GM12878 (cell line): ENCODE data around the gene ANKRD34A. TPM values are rescaled to one million over a fixed set of nuclear protein-coding genes. Genes with fewer than 3 reads are reported as not detected.
A peak's percentile ranks its signal among the peaks of the same experiment; 100 is the strongest.

Experiments used
- E2F4 ChIP-seq: IDR thresholded peaks from 2 replicates; pipeline ENCODE4 v1.6.1; 2012; ENCODE audit warnings: low read depth, low read length, improper control_type of control experiment
- HDAC2 ChIP-seq: fragments of 200-600 bp; sonication (generic); IDR thresholded peaks from 2 replicates; pipeline ENCODE4 v1.6.1; 2017
- NFYB ChIP-seq: IDR thresholded peaks from 2 replicates; pipeline ENCODE4 v1.6.1; 2011; ENCODE audit warnings: low read depth, mild to moderate bottlenecking, low read length, improper control_type of control experiment, moderate library complexity; ENCODE audit not compliant: insufficient read depth
- NKRF ChIP-seq: fragments of 450-650 bp; conservative IDR thresholded peaks from 2 replicates; pipeline ENCODE4 v1.6.1; 2017; ENCODE audit warnings: mild to moderate bottlenecking, moderate library complexity
- POLR2A ChIP-seq: IDR thresholded peaks from 2 replicates; pipeline ENCODE4 v1.6.1; 2011; ENCODE audit warnings: low read depth, mild to moderate bottlenecking, low read length
- SREBF2 ChIP-seq: IDR thresholded peaks from 2 replicates; pipeline ENCODE4 v1.6.1; 2012; ENCODE audit warnings: mild to moderate bottlenecking, low read length
- SRF ChIP-seq, 2 experiments: IDR thresholded peaks; 2 replicates each; pipeline ENCODE4 v1.6.1; 2011; ENCODE audit warnings: low read depth in 2 of 2, low read length in 2 of 2, mild to moderate bottlenecking in 1 of 2, moderate library complexity in 1 of 2
- TCF7 ChIP-seq: IDR thresholded peaks from 2 replicates; pipeline ENCODE4 v1.6.1; 2014; ENCODE audit warnings: antibody characterized with exemption, borderline replicate concordance
- polyA plus RNA-seq, 11 experiments: library from polyadenylated mRNA; depleted of rRNA in 4 of 11; unstranded in 6 of 11; stranded (reverse) in 5 of 11; fragments of >200 nt; fragmentation: Nextera tagmentation in 4 of 11; fragmentation: Illumina TruSeq in 1 of 11; extraction: Ambion mirVana in 4 of 11; extraction: Trizol in 1 of 11; gene quantifications; 1 replicate in 1 of 11; 2 replicates in 10 of 11; pipeline versions ENCODE4 v1.2.1 to v1.2.3, GENCODE V29; 2011 to 2016; ENCODE audit warnings: inconsistent platforms in 2 of 11, missing spikeins in 2 of 11, low read depth in 1 of 11
- total RNA-seq, 4 experiments: library from RNA; depleted of rRNA in 3 of 4; stranded (reverse); fragments of >200 nt in 3 of 4; fragmentation: Illumina TruSeq in 1 of 4; extraction: Trizol in 1 of 4; gene quantifications; 2 replicates each; pipeline versions ENCODE4 v1.2.1 to v1.2.3, GENCODE V29; 2013 to 2021
- TF ChIP-seq, protein P1 (sequence below): fragments of 450-650 bp; IDR thresholded peaks from 2 replicates; pipeline ENCODE4 v1.6.1; 2018; ENCODE audit warnings: borderline replicate concordance, mild to moderate bottlenecking; ENCODE audit not compliant: partially characterized antibody
- TF ChIP-seq, protein P2 (sequence below): fragments of 450-650 bp; IDR thresholded peaks from 2 replicates; pipeline ENCODE4 v1.6.1; 2016; ENCODE audit warnings: mild to moderate bottlenecking, moderate library complexity, borderline replicate concordance
- TF ChIP-seq, protein P3 (sequence below): fragments of 450-650 bp; IDR thresholded peaks from 2 replicates; pipeline ENCODE4 v1.6.1; 2017; ENCODE audit warnings: mild to moderate bottlenecking, low read depth, inconsistent platforms; ENCODE audit not compliant: poor library complexity, severe bottlenecking
- TF ChIP-seq, protein P4 (sequence below): IDR thresholded peaks from 2 replicates; pipeline ENCODE4 v1.6.1; 2012; ENCODE audit warnings: low read length, inconsistent platforms

Gene ANKRD34A
- total and polyA plus RNA-seq, 10 of the 15 experiments (the other 5 are each of a cell fraction or from before 2014, with no cell fraction given), result 0.40 to 3.5 (median 1.6) TPM

- TF ChIP-seq, protein P1, sequence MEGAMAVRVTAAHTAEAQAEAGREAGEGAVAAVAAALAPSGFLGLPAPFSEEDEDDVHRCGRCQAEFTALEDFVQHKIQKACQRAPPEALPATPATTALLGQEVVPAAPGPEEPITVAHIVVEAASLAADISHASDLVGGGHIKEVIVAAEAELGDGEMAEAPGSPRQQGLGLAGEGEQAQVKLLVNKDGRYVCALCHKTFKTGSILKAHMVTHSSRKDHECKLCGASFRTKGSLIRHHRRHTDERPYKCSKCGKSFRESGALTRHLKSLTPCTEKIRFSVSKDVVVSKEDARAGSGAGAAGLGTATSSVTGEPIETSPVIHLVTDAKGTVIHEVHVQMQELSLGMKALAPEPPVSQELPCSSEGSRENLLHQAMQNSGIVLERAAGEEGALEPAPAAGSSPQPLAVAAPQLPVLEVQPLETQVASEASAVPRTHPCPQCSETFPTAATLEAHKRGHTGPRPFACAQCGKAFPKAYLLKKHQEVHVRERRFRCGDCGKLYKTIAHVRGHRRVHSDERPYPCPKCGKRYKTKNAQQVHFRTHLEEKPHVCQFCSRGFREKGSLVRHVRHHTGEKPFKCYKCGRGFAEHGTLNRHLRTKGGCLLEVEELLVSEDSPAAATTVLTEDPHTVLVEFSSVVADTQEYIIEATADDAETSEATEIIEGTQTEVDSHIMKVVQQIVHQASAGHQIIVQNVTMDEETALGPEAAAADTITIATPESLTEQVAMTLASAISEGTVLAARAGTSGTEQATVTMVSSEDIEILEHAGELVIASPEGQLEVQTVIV, result peak; percentile 81
- TF ChIP-seq E2F4, result peak; percentile 72
- peak; percentile 95 for TF ChIP-seq POLR2A
- TF ChIP-seq NFYB, result peak; percentile 66; the same call in 1 of the 2 replicates
- TF ChIP-seq, protein P2, sequence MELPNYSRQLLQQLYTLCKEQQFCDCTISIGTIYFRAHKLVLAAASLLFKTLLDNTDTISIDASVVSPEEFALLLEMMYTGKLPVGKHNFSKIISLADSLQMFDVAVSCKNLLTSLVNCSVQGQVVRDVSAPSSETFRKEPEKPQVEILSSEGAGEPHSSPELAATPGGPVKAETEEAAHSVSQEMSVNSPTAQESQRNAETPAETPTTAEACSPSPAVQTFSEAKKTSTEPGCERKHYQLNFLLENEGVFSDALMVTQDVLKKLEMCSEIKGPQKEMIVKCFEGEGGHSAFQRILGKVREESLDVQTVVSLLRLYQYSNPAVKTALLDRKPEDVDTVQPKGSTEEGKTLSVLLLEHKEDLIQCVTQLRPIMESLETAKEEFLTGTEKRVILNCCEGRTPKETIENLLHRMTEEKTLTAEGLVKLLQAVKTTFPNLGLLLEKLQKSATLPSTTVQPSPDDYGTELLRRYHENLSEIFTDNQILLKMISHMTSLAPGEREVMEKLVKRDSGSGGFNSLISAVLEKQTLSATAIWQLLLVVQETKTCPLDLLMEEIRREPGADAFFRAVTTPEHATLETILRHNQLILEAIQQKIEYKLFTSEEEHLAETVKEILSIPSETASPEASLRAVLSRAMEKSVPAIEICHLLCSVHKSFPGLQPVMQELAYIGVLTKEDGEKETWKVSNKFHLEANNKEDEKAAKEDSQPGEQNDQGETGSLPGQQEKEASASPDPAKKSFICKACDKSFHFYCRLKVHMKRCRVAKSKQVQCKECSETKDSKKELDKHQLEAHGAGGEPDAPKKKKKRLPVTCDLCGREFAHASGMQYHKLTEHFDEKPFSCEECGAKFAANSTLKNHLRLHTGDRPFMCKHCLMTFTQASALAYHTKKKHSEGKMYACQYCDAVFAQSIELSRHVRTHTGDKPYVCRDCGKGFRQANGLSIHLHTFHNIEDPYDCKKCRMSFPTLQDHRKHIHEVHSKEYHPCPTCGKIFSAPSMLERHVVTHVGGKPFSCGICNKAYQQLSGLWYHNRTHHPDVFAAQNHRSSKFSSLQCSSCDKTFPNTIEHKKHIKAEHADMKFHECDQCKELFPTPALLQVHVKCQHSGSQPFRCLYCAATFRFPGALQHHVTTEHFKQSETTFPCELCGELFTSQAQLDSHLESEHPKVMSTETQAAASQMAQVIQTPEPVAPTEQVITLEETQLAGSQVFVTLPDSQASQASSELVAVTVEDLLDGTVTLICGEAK, result peak; percentile 80; the same call in 1 of the 2 replicates
- TF ChIP-seq SREBF2, result no peak
- TF ChIP-seq NKRF, result peak; percentile 89
- TF ChIP-seq, protein P3, sequence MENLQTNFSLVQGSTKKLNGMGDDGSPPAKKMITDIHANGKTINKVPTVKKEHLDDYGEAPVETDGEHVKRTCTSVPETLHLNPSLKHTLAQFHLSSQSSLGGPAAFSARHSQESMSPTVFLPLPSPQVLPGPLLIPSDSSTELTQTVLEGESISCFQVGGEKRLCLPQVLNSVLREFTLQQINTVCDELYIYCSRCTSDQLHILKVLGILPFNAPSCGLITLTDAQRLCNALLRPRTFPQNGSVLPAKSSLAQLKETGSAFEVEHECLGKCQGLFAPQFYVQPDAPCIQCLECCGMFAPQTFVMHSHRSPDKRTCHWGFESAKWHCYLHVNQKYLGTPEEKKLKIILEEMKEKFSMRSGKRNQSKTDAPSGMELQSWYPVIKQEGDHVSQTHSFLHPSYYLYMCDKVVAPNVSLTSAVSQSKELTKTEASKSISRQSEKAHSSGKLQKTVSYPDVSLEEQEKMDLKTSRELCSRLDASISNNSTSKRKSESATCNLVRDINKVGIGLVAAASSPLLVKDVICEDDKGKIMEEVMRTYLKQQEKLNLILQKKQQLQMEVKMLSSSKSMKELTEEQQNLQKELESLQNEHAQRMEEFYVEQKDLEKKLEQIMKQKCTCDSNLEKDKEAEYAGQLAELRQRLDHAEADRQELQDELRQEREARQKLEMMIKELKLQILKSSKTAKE, result peak; percentile 71
- peak; percentile 65; the same call in 1 of the 2 replicates for TF ChIP-seq HDAC2
- no peak; a peak in 1 of 4 replicates for TF ChIP-seq SRF (IDR thresholded peaks at IDR 0.05; ENCODE audit: low read depth in 2 of 2, low read length in 2 of 2)
- TF ChIP-seq, protein P4, sequence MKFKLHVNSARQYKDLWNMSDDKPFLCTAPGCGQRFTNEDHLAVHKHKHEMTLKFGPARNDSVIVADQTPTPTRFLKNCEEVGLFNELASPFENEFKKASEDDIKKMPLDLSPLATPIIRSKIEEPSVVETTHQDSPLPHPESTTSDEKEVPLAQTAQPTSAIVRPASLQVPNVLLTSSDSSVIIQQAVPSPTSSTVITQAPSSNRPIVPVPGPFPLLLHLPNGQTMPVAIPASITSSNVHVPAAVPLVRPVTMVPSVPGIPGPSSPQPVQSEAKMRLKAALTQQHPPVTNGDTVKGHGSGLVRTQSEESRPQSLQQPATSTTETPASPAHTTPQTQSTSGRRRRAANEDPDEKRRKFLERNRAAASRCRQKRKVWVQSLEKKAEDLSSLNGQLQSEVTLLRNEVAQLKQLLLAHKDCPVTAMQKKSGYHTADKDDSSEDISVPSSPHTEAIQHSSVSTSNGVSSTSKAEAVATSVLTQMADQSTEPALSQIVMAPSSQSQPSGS, result peak; percentile 43
- TF ChIP-seq TCF7, result no peak; the same call in 1 of the 2 replicates
Observed at GRCh38 chr1:145927063-145927886, 37.1 kb downstream of the ANKRD34A start, which contains the start of gene RBM8A (continued).
